ENCODE data around the gene PTCD1.

GRCh38 chr7:99485094-99485493, 46.5 kb upstream of the PTCD1 start:
- TF ChIP-seq, protein P1, sequence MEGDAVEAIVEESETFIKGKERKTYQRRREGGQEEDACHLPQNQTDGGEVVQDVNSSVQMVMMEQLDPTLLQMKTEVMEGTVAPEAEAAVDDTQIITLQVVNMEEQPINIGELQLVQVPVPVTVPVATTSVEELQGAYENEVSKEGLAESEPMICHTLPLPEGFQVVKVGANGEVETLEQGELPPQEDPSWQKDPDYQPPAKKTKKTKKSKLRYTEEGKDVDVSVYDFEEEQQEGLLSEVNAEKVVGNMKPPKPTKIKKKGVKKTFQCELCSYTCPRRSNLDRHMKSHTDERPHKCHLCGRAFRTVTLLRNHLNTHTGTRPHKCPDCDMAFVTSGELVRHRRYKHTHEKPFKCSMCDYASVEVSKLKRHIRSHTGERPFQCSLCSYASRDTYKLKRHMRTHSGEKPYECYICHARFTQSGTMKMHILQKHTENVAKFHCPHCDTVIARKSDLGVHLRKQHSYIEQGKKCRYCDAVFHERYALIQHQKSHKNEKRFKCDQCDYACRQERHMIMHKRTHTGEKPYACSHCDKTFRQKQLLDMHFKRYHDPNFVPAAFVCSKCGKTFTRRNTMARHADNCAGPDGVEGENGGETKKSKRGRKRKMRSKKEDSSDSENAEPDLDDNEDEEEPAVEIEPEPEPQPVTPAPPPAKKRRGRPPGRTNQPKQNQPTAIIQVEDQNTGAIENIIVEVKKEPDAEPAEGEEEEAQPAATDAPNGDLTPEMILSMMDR (IDR thresholded peaks at IDR 0.05; ENCODE audit: low read depth, low read length, poor library complexity, severe bottlenecking): no peak
- TF ChIP-seq EZH2phosphoT487 (IDR thresholded peaks at IDR 0.05; ENCODE audit: borderline replicate concordance, low read length): no peak

Data from DOHH2 (cell line).